ENCODE measurements around the gene ATP2B1.

- TF ChIP-seq CTCF (IDR thresholded peaks at IDR 0.05) (no peak), POLR2A (IDR thresholded peaks at IDR 0.05) (no peak), EP300 (IDR thresholded peaks at IDR 0.05) (no peak)
Observed at GRCh38 chr12:89669197-89669596, 39.4 kb downstream of the ATP2B1 start.
